Left renal pelvis (tissue), 4 donors: ENCODE measurements around the gene PROSER1. TPM values are rescaled to one million over a fixed set of nuclear protein-coding genes. Genes with fewer than 3 reads are reported as not detected.
A peak's percentile ranks its signal among the peaks of the same experiment; 100 is the strongest.
"Not testable (repeated sequence)": the region's sequence is repeated elsewhere in the genome, so short reads cannot be mapped to it uniquely, and the experiment has no call there.

Experiments used
- DNase-seq, 4 donors: peaks; one replicate each; pipeline ENCODE4 v3.0.0-alpha.2; 2013; ENCODE audit warnings: low read depth in 4 of 4, low spot score in 3 of 4
- polyA plus RNA-seq, 4 donors: library from polyadenylated mRNA; unstranded; fragments of 120-200 nt; gene quantifications; one replicate each; pipeline ENCODE4 v1.2.1, GENCODE V29; 2013; ENCODE audit not compliant: insufficient read length in 4 of 4

PROSER1 gene
- 10 to 100 TPM; 24.6 to 45.9 (median 38.5) TPM for polyA plus RNA-seq

DNA sequence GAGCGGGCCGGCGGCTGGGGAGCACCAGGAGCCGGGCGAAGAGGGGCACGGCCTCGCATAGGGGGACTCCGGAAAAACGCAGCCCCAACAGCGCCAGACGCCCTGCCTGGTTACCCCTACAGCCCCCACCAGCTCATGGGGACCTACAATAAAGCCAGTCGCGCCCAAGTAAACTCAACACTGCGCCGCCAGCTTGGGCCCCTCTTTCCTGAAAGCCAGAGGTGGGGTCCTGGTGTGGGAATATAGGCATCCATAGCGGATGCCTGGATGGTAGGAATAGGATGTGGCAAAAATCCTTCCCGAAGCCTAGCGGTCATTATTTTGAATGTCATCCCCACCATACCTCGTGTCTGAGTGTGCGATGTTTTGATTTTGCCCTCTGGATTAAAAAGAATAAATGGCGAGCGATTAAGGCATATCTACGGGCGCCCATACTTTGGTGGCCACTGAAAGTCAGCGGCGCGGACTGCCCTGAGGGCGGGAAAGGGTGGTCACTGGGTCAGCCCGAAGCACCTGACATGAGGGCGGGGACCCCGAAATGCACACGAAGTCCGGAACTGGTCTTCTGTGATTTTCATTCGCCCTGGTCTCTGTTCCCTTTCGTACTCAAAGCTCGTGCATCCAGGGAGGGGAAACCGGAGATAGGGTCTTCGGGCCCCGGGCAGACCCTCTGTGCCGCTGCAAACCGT lies at the start of gene PROSER1, which contains the start of gene NHLRC3:
PROSER1 (minus strand) TSS at position 210 of the 689 bp plus-strand sequence. CDS start 847 bp downstream, outside the sequence.
NHLRC3 (plus strand) TSS at position 577 of the 689 bp plus-strand sequence. CDS start 184 bp downstream, outside the sequence.
- DNase-seq: peak; percentile 92 to 95 (median 94)

DNA sequence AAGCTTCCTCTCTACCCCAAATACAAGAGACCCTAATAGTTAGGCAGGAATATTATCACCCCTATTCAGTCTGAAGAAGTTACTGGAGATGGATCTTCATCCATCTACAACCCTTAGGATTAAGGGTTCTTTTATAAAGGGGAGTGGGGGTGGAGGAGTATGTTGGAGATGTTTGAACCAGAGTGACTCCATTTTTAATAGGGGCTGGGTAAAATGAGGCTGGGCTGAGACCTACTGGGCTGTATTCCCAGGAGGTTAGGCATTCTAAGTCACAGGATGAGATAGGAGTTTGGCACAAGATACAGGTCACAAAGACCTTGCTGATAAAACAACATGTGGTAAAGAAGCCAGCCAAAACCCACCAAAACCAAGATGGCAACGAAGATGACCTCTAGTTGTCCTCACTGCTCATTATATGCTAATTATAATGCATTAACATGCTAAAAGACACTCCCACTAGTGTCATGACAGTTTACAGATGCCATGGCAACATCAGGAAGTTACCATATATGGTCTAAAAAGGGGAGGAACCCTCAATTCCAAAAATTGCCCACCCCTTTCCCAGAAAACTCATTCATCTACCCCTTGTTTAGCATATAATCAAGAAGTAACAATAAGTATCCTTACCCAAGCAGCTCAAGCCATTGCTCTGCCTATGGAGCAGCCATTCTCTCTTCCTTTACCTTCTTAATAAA lies 48.5 kb upstream of the PROSER1 start:
- DNase-seq: not testable (repeated sequence)

DNA sequence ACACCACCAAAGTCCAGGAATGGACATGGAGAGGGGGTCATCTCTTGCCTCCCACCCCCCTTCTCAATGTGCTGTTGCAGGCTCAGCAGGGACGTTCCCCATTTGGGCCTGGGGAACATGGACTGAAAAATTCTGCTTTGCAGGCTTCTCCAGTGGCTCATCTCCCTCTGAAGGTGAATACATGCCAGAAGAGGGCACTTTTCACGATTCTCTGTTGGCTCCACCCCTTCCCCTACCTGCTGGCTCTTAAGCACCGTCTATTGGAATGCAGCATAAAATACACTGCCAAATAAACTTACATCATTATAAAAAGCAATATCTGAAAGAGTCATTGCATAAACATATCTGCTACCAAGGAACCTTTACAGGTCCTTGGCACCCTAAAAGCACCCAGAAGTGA lies 36.1 kb upstream of the PROSER1 start:
- no peak for DNase-seq

DNA sequence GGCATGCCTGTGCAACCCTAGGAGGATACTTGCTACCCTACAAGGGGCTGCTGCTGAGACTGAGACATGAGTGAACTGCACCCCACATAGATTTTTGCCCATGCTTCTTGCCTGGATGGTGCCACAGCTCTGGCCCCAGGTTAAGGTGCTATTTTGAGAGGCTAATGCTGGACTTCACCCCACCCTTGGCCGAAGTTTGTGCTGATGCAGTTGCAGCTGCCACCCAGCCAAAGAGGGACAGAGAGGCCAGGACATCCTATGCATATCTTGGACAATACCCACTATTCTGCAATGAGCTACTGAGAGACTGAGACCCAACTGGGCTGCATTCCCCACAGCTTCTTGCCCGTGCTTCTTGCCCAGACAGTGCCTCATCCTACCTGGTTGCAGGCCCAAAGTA lies 35.0 kb upstream of the PROSER1 start:
- no peak for DNase-seq

DNA sequence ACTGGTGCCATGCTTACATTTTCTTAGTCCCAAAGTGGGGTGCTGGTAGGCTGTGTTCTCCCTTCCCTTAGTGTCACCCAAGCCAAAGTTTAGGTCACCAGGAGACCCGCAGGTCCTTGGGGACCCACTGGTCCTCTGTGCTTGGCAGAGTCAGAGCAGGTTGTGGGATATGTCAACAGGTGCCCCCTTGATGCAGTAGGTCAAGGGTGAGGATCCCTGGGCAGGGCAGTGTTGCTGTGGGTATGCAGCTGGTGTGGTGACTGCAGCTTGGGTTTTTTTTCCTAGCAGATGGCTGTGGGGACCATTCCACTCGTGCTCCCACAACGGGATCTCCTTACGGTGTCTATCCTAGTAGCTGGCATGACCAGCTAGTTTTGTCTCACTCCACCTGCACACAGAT lies 24.1 kb upstream of the PROSER1 start:
- DNase-seq: no peak

DNA sequence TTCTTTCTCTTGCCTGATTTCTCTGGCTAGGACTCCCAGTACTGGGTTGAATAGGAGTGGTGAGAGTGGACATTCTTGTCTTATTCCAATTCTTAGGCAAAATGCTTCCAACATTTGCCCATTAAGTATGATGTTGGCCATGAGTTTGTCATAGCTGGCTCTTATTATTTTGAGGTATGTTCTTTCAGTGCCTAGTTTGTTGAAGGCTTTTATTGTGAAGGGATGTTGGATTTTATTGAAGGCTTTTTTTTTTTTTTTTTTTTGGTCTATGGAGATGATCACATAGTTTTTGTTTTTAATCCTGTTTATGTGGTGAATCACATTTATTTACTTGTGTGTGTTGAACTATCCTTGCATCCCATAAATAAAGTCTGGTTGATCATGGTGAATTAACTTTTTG lies 20.2 kb upstream of the PROSER1 start:
- no peak for DNase-seq

DNA sequence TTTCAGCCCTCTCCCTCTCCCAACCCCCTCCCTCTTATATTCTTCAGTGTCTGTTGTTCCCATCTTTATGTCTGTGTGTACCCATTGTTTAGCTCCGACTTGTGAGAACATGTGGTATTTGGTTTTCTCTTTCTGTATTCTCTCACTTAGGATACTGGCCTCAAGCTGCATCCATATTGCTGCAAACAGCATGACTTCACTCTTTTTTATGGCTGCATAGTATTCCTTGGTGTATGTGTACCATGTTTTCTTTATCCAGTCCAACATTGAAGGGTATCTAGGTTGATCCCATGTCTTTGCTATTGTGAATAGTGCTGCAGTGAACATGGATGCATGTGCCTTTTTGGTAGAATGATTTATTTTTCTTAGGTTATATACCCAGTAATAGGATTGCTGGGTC lies 18.1 kb upstream of the PROSER1 start:
- DNase-seq: no peak

DNA sequence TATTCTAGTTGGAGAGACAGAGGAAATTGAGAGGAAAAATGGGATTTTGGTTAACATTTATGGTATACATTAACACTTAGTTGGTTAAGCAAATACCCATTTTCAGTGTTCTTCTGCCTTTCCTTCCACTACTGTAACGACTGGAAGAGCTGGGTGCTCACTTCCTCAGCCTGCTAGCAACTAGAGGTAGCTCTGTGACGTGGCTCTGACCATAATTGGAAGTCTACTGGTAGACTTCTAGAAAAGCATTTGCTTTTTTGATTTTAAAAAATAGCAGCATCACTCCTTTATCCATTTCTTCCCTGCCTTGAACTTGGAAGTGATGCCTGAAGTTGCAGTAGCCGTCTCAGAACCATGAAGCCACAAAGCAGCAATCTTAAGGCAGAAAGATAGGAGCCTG lies 16.2 kb upstream of the PROSER1 start:
- no peak for DNase-seq

DNA sequence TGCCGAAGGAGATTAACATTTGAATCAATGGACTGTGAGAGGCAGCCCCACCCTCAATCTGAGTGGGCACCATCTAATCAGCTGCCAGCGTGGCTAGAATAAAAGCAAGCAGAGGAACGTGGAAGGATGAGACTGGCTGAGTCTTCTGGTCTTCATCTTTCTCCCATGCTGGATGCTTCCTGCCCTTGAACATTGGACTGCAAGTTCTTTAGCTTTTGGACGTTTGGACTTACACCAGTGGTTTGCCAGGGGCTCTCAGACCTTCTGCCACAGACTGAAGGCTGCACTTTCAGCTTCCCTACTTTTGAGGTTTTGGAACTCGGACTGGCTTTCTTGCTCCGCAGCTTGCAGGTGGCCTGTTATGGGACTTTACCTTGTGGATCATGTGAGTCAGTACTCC lies 15.1 kb upstream of the PROSER1 start:
- no peak for DNase-seq

DNA sequence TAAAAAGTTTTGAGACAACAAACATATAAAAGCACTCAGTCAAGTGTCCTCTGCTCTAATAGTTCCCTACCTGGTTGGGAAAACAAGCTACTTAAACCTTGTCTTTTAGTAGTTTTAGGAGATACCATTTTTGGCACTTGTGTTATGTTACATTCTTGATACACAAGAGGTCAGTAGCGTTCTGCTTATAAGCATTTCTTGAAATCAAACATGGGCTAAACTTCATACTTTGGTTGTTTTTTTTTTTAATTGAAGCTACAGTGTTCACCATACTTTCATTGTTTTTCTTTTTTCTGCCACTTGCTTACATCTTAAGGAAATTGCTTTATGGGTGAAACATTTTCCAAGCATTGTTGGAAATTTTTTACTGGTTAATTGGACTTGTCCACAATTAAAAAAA lies 13.3 kb upstream of the PROSER1 start:
- no peak for DNase-seq

DNA sequence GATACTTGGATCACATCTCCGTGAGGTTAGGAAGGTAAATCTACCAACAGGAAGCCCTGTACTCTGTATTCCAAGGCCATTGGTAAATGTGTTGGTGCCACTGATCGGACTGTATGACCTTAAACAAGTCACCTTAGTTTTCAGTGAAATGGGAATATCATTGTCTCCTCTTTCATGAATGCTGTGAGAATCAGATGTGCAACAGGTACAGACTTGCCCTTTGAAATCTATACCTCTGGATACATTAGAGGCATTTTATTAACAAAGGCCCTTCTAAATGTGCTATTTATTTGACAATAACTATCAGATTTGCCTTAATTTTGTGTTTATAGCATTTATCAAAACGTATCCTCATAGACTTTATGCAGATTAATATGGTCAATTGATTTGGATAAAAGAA lies 11.4 kb upstream of the PROSER1 start:
- DNase-seq: no peak

DNA sequence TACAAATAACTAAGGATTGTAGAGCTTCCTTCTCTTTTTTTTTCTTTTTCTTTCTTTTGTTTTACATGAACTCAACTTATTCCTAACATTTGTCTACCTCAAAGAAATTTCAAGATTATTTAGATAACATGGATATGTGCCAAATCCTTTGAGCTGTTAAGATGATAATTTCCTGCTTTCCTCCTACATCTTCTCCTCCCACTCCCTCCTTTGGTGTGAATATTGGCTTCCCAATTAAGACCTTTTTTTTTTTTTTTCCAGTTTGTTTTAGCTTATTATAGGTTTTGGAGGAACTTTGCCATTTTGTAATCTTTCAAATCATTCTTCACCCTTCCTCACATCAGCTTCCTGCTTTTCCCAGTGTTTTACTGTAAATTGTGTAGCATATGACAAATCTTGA lies 10.9 kb upstream of the PROSER1 start:
- no peak for DNase-seq

DNA sequence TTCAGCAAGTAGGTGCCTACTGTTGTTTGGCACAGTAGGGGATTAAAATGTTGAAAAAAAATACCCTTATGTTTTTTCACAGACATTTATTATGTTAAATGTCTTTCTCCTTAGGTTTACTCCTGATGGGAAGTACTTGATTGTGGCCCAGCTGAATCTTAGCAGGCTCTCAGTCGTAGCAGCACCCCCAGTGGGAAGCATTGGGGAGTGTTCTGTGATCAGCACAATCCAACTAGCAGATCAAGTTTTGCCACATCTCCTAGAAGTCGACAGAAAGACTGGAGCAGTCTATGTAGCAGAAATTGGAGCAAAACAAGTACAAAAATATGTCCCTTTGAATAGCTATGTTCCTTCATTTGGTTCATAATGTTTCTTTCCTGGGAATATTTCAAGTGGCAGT lies 9.7 kb upstream of the PROSER1 start:
- DNase-seq: no peak

DNA sequence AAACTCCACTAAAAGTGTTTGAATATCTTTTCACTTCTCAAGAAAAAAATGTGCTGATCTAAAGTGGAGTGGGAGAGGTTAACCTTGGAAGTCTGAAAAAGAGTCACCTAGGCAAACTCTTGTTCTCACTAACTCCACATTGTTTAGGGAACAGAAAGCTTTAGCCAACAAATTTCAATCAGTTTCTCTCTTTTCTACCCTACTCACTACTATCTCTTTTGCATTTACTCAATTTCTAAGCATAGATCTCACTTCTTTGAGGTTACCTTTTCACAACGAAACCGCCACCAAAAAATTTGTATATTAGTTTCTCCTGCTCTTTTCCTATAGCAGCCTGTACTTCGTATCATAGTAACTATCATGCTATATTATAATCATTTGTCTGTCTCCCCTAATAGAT lies 6.6 kb upstream of the PROSER1 start:
- no peak for DNase-seq

DNA sequence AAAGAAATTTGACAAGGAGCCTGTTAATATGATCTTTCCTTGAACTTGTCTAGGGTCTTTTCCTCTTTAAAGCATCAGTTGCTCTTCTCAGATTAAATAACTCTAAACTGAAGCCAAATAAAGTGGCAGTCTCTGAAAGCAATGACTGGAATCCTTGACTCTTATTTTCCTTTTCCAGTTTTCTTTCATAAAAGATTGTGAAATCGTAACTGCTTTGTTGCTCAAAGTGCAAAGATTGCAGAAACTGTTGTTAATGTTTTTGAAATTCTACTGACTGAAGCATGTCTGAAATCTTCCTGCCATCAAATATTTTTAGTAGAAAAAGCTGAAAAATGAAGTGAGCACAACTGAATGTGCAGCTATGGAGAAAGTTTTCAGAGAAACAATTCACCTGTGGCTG lies 2.3 kb upstream of the PROSER1 start:
- no peak for DNase-seq

DNA sequence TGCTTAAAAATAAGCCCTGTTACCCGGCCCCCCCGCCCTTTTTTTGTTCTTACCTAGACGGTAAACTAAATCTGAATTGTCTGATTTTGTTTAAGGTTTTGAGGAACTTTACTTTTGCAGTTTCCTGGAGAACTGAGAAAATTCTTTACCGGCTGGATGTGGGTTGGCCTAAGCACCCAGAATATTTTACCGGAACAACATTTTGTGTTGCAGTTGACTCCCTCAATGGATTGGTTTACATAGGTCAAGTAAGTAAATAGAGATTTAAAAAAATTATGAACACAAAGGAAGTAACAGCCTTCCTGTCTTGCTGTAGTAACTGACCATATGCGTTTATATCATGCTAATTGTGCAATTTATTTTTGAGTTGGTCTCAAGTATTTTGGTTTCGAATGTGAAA lies 1.2 kb upstream of the PROSER1 start:
- DNase-seq: no peak

DNA sequence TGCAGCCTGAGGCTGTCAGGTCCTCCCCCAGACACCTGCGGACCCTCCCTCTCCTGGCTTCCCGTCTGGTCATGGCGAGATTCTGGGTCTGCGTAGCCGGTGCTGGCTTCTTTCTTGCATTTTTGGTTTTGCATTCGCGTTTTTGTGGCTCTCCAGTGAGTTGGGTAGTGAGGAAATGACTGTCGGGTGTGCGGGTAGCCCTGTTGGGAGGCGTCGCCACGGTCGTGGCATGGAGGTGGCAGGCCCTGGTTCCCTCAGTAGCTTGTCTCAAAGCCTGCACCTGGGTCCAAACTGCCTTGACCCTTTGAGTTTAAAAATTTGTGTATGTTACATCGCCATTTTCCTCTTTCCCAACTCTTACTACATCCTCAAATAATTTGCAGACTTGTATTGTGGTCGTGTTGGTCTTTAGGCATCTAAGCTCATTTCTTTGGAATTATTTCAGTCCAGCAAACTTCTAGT lies 711 bp upstream of the PROSER1 start:
- no peak for DNase-seq

DNA sequence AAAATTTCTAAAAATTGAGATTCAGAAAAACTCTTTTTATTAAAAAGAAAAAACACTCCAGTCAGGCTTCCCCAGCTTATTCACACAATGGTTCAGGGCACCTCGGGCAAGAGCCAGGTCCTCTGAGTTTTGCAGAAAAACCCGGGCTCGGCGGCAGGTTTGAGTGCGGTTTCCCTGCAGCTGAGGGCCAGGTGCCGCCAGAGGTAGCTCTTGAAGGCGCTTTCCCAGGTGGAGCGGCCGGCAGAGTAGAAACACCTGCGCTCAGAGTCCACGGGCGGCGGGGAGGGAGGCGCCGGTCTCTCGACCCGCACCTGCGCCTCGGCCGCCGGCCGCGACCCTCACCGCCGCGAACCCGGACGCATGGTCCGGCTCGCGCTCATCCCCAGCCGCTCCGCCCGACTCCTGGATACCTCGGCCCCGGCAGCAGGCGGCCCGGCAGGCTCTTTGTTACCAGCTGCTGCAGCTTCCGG lies 444 bp downstream of the PROSER1 start:
- DNase-seq: no peak

DNA sequence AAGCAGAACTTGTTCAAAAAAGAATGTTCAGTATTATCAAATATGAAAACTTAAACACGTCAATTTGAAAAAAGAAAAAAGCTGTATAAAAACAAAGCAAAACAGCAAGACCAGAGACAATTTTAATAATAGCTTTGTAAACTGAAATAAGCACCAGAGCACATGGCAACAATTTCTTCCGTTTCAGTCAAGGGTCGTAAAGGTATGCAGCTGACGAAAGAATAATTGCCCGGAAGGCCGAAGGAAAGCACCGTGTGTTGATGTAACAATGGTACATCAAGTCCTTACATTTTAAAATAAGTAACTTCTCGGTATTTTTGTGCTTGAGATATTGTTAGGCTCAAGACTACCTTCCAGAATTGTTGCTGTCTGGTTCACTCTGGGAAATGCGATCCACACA lies 1.7 kb downstream of the PROSER1 start:
- no peak for DNase-seq

DNA sequence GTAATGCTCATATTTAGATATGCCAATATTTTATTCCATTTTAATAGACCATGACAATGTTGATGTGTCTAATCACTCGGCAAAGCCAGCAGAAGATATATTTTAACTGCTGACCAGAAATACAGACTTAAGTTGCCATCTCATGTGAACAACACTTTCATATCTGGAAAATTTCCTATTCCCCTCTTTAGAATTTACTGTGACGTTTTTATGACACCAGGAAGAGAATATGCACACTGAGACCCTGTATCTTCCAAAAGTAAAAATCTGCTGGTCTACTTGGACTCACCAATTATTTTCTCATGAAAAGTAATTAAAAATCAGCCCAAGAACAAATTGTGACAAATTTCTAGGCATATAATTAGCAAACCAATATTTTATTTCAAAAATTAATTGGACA lies 2.1 kb downstream of the PROSER1 start:
- no peak for DNase-seq

DNA sequence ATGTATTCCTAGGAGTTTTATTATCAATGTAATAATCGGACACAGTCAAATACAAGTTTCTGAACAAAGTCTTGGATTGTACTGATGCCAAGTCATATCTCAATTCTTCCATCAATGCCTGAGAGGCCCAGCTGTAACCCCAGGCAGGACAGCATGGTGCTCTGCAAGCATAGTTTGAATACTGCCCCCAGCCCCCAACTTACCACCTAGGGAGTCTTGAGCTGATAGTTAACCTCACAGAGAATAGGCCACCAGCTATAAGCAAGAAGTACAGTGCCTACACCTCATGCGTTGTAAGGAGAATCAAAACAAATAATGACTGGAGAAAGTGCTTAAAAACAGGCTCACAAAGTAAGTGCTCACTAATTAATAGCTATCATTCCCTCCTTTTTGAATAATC lies 2.7 kb downstream of the PROSER1 start:
- no peak for DNase-seq

DNA sequence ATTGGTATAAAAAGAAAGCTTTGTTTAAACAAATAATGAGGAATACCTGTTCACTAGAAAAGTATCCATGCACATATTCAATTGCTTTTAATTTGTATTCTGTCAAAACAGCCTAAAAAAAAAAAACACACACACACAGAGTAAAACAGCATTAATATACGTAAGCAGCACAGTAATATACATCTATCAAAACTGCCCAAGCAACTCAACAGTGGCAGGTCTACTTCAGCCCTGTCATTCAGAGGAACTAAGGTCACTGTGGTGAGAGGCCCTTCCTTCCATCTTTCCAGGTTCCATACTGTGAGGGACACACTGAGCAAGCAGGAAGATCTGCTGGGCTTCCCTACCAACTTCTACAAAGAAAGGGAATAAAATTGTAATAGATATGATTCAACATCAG lies 3.8 kb downstream of the PROSER1 start:
- no peak for DNase-seq
